VCaP (cell line): ENCODE data around the gene CYB5A.

Experiments
- H3K27ac ChIP-seq: fragments of 450-650 bp; 2 replicates; pipeline ENCODE4 v1.5.1; 2017
- TF ChIP-seq, protein P1 (sequence below): fragments of 450-650 bp; conservative IDR thresholded peaks from 2 replicates; pipeline ENCODE4 v1.5.1; 2017; ENCODE audit warnings: mild to moderate bottlenecking, moderate library complexity

CYB5A gene

DNA sequence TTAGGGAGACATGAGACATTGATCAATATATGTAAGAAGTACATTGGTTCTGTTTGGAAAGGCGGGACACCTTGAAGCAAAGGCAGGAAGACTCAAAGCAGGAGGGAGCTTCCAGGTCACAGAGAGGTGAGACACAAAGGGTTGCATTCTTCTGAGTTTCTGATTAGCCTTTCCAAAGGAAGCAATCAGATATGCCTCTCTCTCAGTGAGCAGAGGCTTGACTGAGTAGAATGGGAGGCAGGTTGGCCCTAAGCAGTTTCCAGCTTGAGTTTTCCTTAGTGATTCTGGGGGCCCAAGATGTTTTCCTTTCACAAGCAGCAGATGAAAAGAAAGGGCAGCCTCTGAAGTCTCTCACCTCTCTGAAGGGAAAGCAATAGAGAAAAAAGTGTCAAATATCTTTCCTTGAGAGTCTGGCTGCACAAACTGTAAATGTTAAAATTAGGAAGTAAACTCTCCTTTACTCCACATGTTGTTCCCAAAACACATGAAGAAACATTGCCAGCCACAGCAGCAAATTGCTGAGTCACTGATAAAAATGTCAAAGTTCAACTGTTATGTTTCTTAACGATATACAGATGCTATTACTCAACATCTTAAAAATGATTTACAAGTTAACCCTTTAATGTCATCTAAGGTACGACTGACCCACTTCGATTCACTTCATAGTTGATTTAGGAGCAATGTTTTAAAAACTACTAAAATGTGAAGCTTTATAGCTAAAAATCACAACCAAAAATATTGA is 40.3 kb downstream of the CYB5A start:
- H3K27ac ChIP-seq = no peak overlapping the region
- TF ChIP-seq, protein P1, sequence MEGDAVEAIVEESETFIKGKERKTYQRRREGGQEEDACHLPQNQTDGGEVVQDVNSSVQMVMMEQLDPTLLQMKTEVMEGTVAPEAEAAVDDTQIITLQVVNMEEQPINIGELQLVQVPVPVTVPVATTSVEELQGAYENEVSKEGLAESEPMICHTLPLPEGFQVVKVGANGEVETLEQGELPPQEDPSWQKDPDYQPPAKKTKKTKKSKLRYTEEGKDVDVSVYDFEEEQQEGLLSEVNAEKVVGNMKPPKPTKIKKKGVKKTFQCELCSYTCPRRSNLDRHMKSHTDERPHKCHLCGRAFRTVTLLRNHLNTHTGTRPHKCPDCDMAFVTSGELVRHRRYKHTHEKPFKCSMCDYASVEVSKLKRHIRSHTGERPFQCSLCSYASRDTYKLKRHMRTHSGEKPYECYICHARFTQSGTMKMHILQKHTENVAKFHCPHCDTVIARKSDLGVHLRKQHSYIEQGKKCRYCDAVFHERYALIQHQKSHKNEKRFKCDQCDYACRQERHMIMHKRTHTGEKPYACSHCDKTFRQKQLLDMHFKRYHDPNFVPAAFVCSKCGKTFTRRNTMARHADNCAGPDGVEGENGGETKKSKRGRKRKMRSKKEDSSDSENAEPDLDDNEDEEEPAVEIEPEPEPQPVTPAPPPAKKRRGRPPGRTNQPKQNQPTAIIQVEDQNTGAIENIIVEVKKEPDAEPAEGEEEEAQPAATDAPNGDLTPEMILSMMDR = no peak

DNA sequence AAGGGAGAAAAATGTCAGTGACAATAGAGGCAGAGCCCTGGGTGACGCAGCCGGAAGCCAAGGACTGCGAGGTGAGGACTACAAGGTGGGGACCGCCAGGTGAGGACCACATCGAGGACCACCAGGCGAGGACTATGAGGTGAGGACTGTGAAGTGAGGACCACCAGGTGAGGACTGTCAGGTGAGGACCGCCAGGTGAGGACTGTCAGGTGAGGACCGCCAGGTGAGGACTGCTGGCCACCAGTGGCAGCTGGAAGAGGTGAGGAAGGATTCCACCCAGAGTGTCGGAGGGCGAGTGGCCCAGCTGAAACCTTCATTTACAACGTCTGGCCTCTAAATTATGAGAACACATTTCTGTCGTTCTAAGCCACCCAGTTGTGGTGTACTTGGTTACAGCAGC is 41.6 kb downstream of the CYB5A start:
- TF ChIP-seq, protein P1 = no peak
- H3K27ac ChIP-seq = no peak overlapping the region

DNA sequence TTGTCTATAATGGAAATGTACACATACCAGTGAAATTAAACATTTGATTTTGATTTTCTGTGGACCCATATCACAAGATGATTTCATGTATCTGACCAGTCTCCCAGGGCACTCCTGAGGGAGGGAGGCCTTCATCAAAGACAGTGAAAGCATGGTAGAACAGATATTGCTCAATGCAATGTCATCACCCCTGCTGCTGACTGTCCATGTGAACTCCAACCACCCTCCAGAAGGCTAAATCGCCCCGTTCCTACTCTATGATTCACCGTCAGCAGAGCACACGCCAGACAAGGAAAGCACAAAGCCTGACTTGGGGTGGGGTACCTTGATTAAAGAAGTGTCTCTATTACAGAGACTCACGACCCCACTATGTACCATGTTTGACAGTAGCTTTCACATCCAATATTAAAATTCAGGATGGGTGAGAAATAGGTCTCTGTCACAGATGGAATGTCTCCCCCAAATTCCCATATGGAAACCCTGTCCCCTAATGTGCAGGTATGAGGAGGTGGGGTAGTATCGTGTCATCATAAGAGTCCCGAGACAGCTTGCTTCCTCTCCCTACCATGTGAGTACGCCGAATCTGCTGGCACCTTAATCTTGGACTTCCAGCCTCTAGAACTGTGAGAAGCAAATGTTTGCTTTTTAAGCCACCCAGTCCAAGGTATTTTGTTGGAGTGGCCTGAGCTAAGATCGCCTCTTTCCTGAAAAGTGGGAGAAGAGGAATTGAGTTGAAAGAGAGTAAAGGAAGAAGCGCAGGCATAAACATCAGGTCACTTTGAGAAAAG is 42.4 kb downstream of the CYB5A start:
- TF ChIP-seq, protein P1 = no peak
- no peak overlapping the region for H3K27ac ChIP-seq

DNA sequence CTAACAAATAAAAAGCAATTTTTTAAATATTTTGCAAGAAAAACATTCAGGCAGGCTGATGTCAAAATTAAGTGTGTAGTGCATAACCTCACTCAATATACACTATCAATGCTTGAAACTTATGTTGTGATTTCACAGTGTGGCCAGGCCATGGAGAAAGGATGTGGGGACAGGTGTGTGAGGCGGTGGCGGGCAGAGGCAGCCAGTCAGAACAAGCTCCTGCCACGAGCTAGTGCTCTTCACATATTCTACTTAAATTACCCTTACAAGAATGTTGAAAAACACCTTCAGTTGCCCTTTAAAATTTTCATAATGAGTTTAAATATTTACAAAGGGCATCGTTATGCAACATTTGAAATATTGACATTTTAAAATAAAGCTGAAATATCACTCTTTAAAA is 43.2 kb downstream of the CYB5A start:
- TF ChIP-seq, protein P1 = no peak
- no peak overlapping the region for H3K27ac ChIP-seq

DNA sequence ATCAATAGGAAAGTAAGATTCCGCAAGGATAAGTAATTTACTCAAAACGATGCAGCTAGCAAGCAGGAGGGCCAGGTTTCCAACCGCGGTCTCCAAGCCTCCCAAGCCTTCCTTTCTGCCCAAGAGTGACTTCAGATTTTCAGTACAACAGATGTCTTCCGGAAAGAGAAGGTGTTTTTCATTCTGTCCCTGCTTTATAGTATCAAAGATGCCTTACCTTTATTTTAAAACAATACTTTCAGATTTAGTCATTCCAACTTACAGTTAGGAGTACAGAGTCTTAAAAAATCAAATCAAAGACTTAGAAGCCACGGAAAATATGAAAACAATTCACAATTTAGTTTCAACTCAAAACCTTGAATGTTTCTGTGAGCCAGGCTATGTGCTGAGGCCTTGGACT is 43.6 kb downstream of the CYB5A start:
- no peak overlapping the region for H3K27ac ChIP-seq
- TF ChIP-seq, protein P1 = no peak

DNA sequence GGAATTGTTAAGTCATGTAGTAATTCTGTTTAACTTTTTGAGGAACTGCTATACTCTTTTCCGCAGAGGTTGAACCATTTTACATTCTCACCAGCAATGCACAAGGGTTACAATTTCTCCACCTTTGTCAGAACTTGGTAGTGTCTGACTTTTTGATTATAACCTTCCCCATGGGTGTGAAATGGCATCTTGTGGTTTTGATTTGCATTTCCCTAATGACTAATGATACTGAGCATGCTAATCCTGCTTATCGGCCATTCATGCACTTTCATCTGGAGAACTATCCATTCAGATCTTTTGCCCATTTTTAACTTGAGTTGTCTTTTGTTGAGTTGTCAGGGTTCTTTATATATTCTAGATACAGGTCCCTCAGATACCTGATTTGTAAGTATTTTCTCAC is 47.2 kb downstream of the CYB5A start:
- no peak overlapping the region for H3K27ac ChIP-seq
- TF ChIP-seq, protein P1 = no peak

GRCh38 chr18:74243127-74243526 is 48.6 kb downstream of the CYB5A start:
- H3K27ac ChIP-seq = no peak overlapping the region
- TF ChIP-seq, protein P1 = no peak
